ENCODE data around the gene HLA-DRB1. TPM values are rescaled to one million over a fixed set of nuclear protein-coding genes. Genes with fewer than 3 reads are reported as not detected.

HLA-DRB1 gene
- total RNA-seq: 100 to 1,000 TPM in 2 of 7 donors, 10 to 100 TPM in 5; 16.4 to 136 (median 62.1) TPM
- polyA plus RNA-seq: 10 to 100 TPM; 47.9 to 95.9 TPM
- long read RNA-seq, donor 1, transcript HLA-DRB1-201 (6 exons, 1,229 nt): major isoform, 30 of 58 reads
- long read RNA-seq, donor 1, partial matches to known transcripts: 6 of 58 reads
- long read RNA-seq, donor 1, other reads (novel, unspliced or antisense): 22 of 58 reads
- long read RNA-seq, donor 2, transcript HLA-DRB1-201 (6 exons, 1,229 nt): major isoform, 7 of 7 reads
- long read RNA-seq, donor 2, partial matches to known transcripts: 0 of 7 reads
- long read RNA-seq, donor 2, other reads (novel, unspliced or antisense): 0 of 7 reads
- long read RNA-seq, donor 3, transcript HLA-DRB1-201 (6 exons, 1,229 nt): major isoform, 62 of 126 reads
- long read RNA-seq, donor 3, partial matches to known transcripts: 64 of 126 reads
- long read RNA-seq, donor 3, other reads (novel, unspliced or antisense): 0 of 126 reads

GRCh38 chr6:32589596-32590449, at the start of gene HLA-DRB1:
Gene HLA-DRB1, minus strand, starts transcription at chr6:32589848. Its CDS starts 106 bp downstream, at chr6:32589742.
- H3K36me3 ChIP-seq: no peaks in the 10 kb centered on the region
- 26 to 68% (median 27%) methylated on average over 9 of the region's 9 CpGs for WGBS, 3 donors
- H3K4me1 ChIP-seq (ENCODE audit: insufficient read depth): no peaks in the 10 kb centered on the region
- H3K27ac ChIP-seq: no peak within 1 kb of the TSS
- H3K27me3 ChIP-seq: no peaks in the 10 kb centered on the region
- no peak for TF ChIP-seq EP300 (IDR thresholded peaks at IDR 0.05)
- TF ChIP-seq POLR2A (IDR thresholded peaks at IDR 0.05): no peak
- TF ChIP-seq CTCF (IDR thresholded peaks at IDR 0.05): no peak
- H3K9me3 ChIP-seq: no peaks in the 10 kb centered on the region
- DNase-seq: peak in 1 of 5 donors; percentile 15
- no peak within 1 kb of the TSS for H3K4me3 ChIP-seq
- intact Hi-C loops (cut with DNase I): loop anchor here in 1 of 4 donors (10.0 kb wide), 1 partner anchor 55 kb away; the partner anchor contains the start of gene HLA-DRB5

GRCh38 chr6:32638532-32639219, 49.0 kb upstream of the HLA-DRB1 start:
- H3K4me3 ChIP-seq: no peak overlapping the region
- no peaks in the 10 kb centered on the region for H3K4me1 ChIP-seq (ENCODE audit: insufficient read depth)
- no peaks in the 10 kb centered on the region for H3K27me3 ChIP-seq
- WGBS, 3 donors: 32 to 66% (median 45%) methylated on average over 6 to 9 of the region's 9 CpGs
- no peaks in the 10 kb centered on the region for H3K9me3 ChIP-seq
- H3K36me3 ChIP-seq: no peaks in the 10 kb centered on the region
- no peak overlapping the region for H3K27ac ChIP-seq
- DNase-seq: no peak
- intact Hi-C loops (cut with DNase I): loop anchor here in 1 of 4 donors (10.0 kb wide), 1 partner anchor 116 kb away; no protein-coding TSS in a partner anchor
- TF ChIP-seq CTCF (IDR thresholded peaks at IDR 0.05) (no peak), POLR2A (IDR thresholded peaks at IDR 0.05) (no peak), EP300 (IDR thresholded peaks at IDR 0.05) (no peak)

GRCh38 chr6:32637883-32638282, 48.2 kb upstream of the HLA-DRB1 start:
- 55 to 91% (median 90%) methylated on average over 3 of the region's 3 CpGs for WGBS, 3 donors
- no peak overlapping the region for H3K27ac ChIP-seq
- intact Hi-C loops (cut with DNase I): loop anchor here in 1 of 4 donors (10.0 kb wide), 1 partner anchor 117 kb away; no protein-coding TSS in a partner anchor

More at GRCh38 chr6:32637883-32638282, 48.2 kb upstream of the HLA-DRB1 start:
- no peak for TF ChIP-seq EP300 (IDR thresholded peaks at IDR 0.05)
- TF ChIP-seq POLR2A (IDR thresholded peaks at IDR 0.05): no peak
- TF ChIP-seq CTCF (IDR thresholded peaks at IDR 0.05): no peak
- Histone ChIP-seq H3K36me3 (no peaks in the 10 kb centered on the region), H3K9me3 (no peaks in the 10 kb centered on the region), H3K4me1 (ENCODE audit: insufficient read depth) (no peaks in the 10 kb centered on the region), H3K27me3 (no peaks in the 10 kb centered on the region), H3K4me3 (no peak overlapping the region)
- no peak for DNase-seq
